T-helper 17 cell (primary cell): ENCODE data around the gene PHF21B. TPM values are rescaled to one million over a fixed set of nuclear protein-coding genes. Genes with fewer than 3 reads are reported as not detected.

Experiments
- ATAC-seq: fragments of 150-1000 bp; cut with Tn5 transposase; 2 replicates; pipeline ENCODE4 v1.10.0; 2021; ENCODE audit warnings: mild to moderate bottlenecking, moderate library complexity
- DNase-seq, 3 donors: peaks; one replicate each; pipeline versions ENCODE4 v3.0.0 to v3.0.0-alpha.2; 2020 to 2021
- H3K9me3 ChIP-seq: one replicate; pipeline ENCODE4 v1.7.0; 2013; ENCODE audit warnings: low read length, mild to moderate bottlenecking; ENCODE audit not compliant: control insufficient read depth, poor library complexity, severe bottlenecking
- H3K27ac Mint-ChIP-seq: one replicate; pipeline ENCODE4 v1.8.0; 2022; ENCODE audit warnings: mild to moderate bottlenecking, moderate library complexity, mixed read lengths
- H3K27me3 Mint-ChIP-seq: one replicate; pipeline ENCODE4 v1.8.0; 2022; ENCODE audit warnings: mixed read lengths
- H3K36me3 Mint-ChIP-seq: one replicate; pipeline ENCODE4 v1.8.0; 2022; ENCODE audit warnings: low read depth, mixed read lengths
- H3K4me1 Mint-ChIP-seq: one replicate; pipeline ENCODE4 v1.8.0; 2022; ENCODE audit warnings: mild to moderate bottlenecking, mixed read lengths
- H3K4me3 Mint-ChIP-seq: one replicate; pipeline ENCODE4 v1.8.0; 2022; ENCODE audit warnings: mild to moderate bottlenecking, moderate library complexity, mixed read lengths
- total RNA-seq, 4 donors: library from RNA in 2 of 4; stranded (reverse) in 2 of 4; gene quantifications; one replicate each; pipeline ENCODE4 v1.2.3 and lab custom pipeline; 2022 to 2026

The PHF21B gene
- total RNA-seq, 2 donors from 2014 or later: not detected

DNA sequence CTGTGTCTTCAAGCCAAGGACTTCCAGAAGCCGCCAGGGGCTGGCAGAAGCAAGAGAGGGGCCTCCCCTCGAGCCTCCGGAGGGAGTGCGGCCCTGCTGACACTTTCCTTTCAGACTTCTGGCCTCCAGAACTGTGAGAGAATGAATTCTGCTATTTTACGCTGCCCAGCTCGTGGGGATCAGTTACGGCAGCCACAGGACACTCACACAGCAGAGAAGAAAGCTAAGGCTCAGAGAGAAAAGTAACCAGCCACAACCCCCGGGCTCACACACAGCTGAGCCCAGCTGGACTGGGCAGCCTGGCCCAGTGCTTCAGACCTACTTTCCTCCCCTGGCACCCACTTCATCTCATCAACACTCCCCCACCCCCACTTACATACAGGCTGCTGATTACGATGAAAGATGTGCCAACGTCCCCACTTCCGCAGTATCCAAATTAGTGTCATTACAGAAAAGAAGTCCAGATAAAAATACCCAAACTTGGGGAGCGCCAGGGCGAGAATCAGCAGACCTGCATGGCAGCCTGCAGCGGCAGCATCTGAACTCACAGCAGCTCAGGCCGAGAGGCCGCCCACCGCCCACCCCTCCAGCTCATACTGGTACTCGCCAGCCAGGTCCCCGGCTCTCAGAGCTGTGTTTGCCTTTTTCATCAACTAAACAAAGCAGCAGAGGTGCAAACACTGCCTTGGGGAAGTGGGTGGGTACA, 15.3 kb downstream of the PHF21B start:
- no peak for ATAC-seq
- Mint-ChIP-seq H3K4me1 (no peaks in the 10 kb centered on the region), H3K27me3 (peaks cover 58% of the 10 kb centered on the region), H3K36me3 (no peaks in the 10 kb centered on the region), H3K4me3 (no peak overlapping the region), H3K27ac (no peak overlapping the region)
- no peak for DNase-seq
- no peaks in the 10 kb centered on the region for H3K9me3 ChIP-seq

DNA sequence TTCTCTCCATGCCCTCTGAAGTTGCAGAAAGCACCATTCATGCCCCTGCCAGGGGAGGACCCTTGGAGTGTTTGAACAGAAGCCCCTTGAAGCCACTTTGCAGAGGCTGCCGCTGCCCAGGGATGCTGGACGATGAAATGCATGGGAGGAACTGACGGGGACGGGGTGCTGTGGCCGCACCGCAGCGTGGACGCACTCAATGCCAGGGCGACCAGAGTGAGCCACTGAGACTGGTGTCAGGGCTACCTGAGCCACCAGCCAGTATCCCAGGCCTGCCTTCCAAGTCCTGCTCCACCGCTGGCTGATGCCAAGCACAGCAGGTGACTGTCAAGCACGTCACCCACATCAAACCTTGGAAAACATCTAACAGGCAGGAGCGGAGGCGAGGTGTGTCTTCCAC, 17.6 kb downstream of the PHF21B start:
- Mint-ChIP-seq H3K4me3 (no peak overlapping the region), H3K27me3 (peaks cover 52% of the 10 kb centered on the region), H3K36me3 (no peaks in the 10 kb centered on the region), H3K4me1 (no peaks in the 10 kb centered on the region), H3K27ac (no peak overlapping the region)
- no peaks in the 10 kb centered on the region for H3K9me3 ChIP-seq
- ATAC-seq: no peak
- DNase-seq: no peak

DNA sequence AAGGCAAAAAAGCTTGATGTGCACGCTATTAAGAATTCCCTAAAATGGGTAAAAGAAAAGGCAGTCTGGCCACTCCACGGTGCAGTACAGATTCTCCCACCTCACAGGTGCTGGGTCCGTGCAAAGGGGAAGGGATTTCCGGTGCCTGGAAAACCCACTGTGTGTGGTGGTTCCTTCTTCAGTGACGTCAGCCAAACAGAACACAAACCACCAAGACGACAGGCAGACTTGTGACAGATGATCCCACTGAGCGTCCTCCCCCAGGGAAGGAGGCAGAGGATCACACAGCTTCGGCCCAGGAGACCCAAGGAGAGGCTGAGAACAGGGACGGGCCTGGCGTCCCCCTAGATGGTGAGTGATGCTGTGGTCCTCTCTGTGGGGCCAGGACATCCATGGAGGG, 18.6 kb downstream of the PHF21B start:
- DNase-seq (no peak), ATAC-seq (no peak)
- no peak overlapping the region for H3K4me3 Mint-ChIP-seq
- H3K36me3 Mint-ChIP-seq: no peaks in the 10 kb centered on the region
- no peaks in the 10 kb centered on the region for H3K4me1 Mint-ChIP-seq
- no peak overlapping the region for H3K27ac Mint-ChIP-seq
- H3K9me3 ChIP-seq: no peaks in the 10 kb centered on the region
- peaks cover 42% of the 10 kb centered on the region for H3K27me3 Mint-ChIP-seq

DNA sequence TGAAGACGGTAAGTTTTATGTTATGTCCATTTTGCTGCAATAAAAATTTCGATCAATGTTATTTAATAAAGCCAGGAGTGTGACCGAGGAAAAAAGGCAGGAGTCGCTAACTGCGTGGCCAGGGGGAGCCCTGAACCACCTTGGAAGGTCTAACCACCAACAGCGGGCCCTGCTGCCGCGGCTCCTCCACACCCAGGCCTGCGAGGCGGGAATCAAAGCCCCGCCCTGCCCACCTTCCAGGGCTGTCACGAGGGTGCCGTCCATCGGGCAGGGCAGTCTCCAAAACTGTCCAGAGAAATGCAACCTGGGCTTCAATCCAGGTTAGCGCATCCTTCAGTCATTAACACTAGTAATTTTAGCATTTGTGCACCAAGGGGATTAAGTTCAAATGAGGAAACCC, 19.0 kb downstream of the PHF21B start:
- H3K27ac Mint-ChIP-seq: no peak overlapping the region
- H3K27me3 Mint-ChIP-seq: peaks cover 41% of the 10 kb centered on the region
- no peaks in the 10 kb centered on the region for H3K4me1 Mint-ChIP-seq
- no peak for ATAC-seq
- no peaks in the 10 kb centered on the region for H3K36me3 Mint-ChIP-seq
- no peak overlapping the region for H3K4me3 Mint-ChIP-seq
- no peaks in the 10 kb centered on the region for H3K9me3 ChIP-seq
- no peak for DNase-seq

DNA sequence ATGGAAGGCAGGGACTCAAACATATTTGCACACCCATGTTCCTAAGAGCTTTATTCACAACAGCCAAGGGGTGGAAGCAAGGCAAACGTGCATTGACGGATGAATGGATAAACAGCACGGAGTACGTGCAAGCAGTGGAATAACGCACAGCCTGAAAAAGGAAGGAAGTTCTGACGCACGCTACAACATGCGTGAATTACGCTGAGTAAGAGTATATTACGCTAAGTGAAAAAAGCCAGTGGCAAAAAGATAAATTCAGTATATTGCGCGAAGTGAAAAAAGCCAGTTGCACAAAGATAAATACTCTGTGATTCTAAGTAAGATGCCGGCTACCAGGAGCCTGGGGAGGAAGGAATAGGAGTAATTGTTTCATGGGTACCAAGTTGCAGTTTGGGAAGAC, 19.5 kb downstream of the PHF21B start:
- no peaks in the 10 kb centered on the region for H3K36me3 Mint-ChIP-seq
- H3K9me3 ChIP-seq: no peaks in the 10 kb centered on the region
- no peaks in the 10 kb centered on the region for H3K4me1 Mint-ChIP-seq
- no peak overlapping the region for H3K4me3 Mint-ChIP-seq
- ATAC-seq: no peak
- H3K27ac Mint-ChIP-seq: no peak overlapping the region
- peaks cover 41% of the 10 kb centered on the region for H3K27me3 Mint-ChIP-seq
- DNase-seq: no peak

DNA sequence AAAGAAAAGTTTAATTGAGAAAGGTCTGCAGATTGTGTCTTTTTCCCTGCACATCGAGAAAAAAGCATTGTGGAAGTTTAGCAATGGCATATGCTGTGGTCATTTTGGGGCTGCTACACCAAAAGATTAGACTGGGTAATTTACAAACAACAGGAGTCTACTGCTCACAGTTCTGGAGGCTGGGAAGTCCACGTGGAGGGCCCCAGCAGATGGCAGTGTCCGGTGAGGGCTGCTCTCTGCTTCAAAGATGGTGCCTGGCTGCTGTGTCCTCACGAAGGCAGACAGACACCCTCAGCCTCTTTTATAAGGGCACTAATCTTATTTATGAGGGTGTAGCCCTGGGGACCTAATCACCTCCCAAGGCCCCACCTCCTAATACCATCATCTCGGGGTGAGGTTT, 21.1 kb downstream of the PHF21B start:
- peaks cover 3% of the 10 kb centered on the region for H3K9me3 ChIP-seq
- H3K36me3 Mint-ChIP-seq: no peaks in the 10 kb centered on the region
- DNase-seq (no peak), ATAC-seq (no peak)
- peaks cover 32% of the 10 kb centered on the region for H3K27me3 Mint-ChIP-seq
- H3K4me3 Mint-ChIP-seq: no peak overlapping the region
- no peak overlapping the region for H3K27ac Mint-ChIP-seq
- no peaks in the 10 kb centered on the region for H3K4me1 Mint-ChIP-seq

DNA sequence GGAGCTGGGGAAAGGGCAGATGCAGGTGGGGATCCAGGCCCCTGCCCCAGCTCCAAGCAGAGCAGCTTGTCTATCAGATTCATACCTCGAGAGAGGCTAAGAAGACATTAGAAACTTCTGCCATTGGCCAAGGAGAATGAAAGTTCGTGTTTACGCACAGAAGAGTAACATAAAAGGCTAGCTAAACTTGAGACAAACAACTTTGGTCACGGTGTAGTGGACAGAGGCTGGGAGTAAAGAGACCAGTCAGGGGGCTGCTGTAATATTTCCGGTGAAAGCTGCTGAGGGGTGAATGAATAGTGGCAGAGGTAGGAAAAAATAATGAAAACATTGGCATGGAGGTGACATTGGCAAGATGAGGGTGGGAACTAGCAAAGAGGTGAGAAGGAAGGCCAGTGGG, 22.9 kb downstream of the PHF21B start:
- DNase-seq: no peak
- ATAC-seq: no peak
- H3K9me3 ChIP-seq: peaks cover 3% of the 10 kb centered on the region
- peaks cover 25% of the 10 kb centered on the region for H3K27me3 Mint-ChIP-seq
- H3K27ac Mint-ChIP-seq: no peak overlapping the region
- H3K36me3 Mint-ChIP-seq: no peaks in the 10 kb centered on the region
- H3K4me1 Mint-ChIP-seq: no peaks in the 10 kb centered on the region
- no peak overlapping the region for H3K4me3 Mint-ChIP-seq

DNA sequence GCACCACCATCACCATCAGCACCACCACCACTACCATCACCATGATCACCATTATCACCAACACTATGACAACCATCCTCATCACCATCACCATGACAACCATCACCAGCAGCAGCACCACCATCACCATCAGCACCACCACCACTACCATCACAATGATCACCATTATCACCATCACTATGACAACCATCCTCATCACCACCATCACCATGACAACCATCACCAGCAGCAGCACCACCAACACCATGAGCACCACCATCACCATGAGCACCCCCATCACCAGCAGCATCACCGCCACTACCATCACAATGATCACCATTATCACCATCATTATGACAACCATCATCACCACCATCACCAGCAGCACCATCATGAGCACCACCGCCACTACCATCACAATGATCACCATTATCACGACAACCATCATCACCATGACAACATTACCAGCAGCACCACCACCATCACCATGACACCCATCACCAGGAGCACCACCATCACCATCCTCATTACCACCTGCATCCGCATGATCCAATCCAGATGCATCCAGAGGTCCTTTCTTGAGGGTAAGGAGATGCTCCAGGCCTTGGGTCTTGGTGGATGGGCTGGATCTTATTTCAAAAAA, 23.8 kb downstream of the PHF21B start:
- Mint-ChIP-seq H3K27ac (no peak overlapping the region), H3K4me3 (no peak overlapping the region), H3K36me3 (no peaks in the 10 kb centered on the region), H3K4me1 (no peaks in the 10 kb centered on the region), H3K27me3 (peaks cover 25% of the 10 kb centered on the region)
- no peak for DNase-seq
- ATAC-seq: no peak
- peaks cover 3% of the 10 kb centered on the region for H3K9me3 ChIP-seq

DNA sequence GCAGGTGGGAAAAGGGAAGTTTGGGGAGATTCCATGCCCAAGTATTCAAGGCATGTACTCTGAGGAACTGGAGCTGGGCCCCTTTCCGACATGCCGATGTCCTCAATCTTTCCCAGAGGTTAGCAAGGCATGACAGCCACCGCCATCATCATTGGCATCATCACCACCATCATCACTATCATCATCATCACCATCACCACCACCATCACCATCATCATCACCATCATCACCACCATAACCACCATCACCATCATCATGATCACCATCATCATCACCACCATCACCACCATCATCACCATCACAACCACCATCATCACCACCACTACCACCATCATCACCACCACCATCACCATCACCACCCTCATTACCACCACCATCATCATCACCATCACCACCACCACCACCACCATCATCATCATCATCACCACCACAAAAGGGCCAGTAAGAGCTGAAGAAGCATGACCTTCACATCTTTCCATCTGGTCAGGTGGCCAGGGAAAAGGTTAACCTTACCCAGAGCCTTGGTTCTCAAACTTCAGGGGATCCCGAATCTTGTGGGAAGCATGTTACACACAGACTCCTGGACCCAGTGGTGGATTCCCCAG, 25.8 kb downstream of the PHF21B start:
- no peak overlapping the region for H3K4me3 Mint-ChIP-seq
- no peak overlapping the region for H3K27ac Mint-ChIP-seq
- no peaks in the 10 kb centered on the region for H3K4me1 Mint-ChIP-seq
- ATAC-seq: no peak
- H3K9me3 ChIP-seq: peaks cover 3% of the 10 kb centered on the region
- DNase-seq: no peak
- no peaks in the 10 kb centered on the region for H3K36me3 Mint-ChIP-seq
- peaks cover 31% of the 10 kb centered on the region for H3K27me3 Mint-ChIP-seq

DNA sequence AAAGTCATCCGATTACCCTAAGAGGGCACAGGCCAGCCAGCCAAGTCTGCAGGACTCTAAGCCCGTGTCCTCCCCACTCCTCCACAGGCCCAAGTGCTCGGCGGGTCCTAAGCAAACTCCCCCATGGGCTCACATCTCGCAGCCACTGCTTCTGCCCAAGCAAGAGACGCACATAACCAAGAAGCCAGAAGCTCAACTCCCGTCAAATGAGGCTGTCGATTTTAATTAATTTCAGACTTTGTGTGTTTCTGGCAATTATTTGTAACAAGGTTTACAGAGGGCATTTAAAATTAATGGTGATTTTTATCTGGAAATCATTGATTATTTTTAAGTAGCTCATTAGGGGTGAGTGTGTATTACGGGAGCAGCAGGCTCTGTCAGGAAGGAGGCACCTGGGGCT, 27.4 kb downstream of the PHF21B start:
- no peak overlapping the region for H3K27ac Mint-ChIP-seq
- H3K4me3 Mint-ChIP-seq: no peak overlapping the region
- H3K4me1 Mint-ChIP-seq: no peaks in the 10 kb centered on the region
- DNase-seq (no peak), ATAC-seq (no peak)
- H3K36me3 Mint-ChIP-seq: no peaks in the 10 kb centered on the region
- H3K9me3 ChIP-seq: peaks cover 3% of the 10 kb centered on the region
- peaks cover 21% of the 10 kb centered on the region for H3K27me3 Mint-ChIP-seq

DNA sequence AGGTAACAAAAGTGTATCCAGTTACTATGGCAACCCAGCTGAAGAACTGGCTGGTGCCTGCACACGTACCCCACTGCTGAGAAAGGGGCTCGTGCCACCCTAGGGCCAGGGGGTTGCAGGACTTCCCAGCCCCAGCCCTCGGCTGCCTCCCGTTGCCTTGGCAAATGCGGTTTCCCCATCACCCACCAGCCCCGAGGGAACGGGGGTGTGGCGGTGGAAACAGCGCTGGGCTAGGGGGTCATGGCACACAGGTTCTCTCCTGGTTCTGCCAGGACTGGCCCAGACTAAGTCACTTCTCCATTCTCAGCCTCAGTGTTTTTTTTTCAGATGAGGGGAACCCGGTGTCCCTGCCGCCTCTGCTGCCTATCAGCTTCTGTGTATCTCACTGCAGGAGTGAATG, 27.9 kb downstream of the PHF21B start:
- no peak overlapping the region for H3K27ac Mint-ChIP-seq
- H3K4me1 Mint-ChIP-seq: no peaks in the 10 kb centered on the region
- ATAC-seq (no peak), DNase-seq (no peak)
- no peak overlapping the region for H3K4me3 Mint-ChIP-seq
- H3K36me3 Mint-ChIP-seq: no peaks in the 10 kb centered on the region
- H3K9me3 ChIP-seq: peaks cover 3% of the 10 kb centered on the region
- peaks cover 21% of the 10 kb centered on the region for H3K27me3 Mint-ChIP-seq

DNA sequence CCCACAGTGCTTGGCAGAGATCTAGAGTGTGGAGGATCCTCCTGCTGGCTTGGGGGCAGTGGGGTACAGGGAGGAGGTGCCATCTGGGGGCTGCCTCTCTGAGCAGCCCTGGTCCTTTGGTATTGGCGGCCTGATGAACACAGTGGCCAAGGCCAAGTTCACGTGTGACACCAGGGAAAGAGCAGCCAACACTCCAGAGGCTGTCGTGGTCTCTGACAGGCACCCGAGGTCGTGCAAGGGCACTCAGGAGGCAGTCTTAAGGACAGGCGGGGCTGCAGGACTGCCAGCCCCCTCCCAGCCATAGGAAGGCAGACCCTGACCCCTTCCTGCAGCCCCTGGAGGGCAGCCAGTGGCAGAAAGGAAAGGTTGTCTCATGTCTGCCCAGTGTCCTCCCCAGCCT, 30.7 kb downstream of the PHF21B start:
- H3K4me3 Mint-ChIP-seq: no peak overlapping the region
- DNase-seq (no peak), ATAC-seq (no peak)
- H3K36me3 Mint-ChIP-seq: no peaks in the 10 kb centered on the region
- H3K9me3 ChIP-seq: no peaks in the 10 kb centered on the region
- H3K27me3 Mint-ChIP-seq: peaks cover 21% of the 10 kb centered on the region
- no peaks in the 10 kb centered on the region for H3K4me1 Mint-ChIP-seq
- no peak overlapping the region for H3K27ac Mint-ChIP-seq

DNA sequence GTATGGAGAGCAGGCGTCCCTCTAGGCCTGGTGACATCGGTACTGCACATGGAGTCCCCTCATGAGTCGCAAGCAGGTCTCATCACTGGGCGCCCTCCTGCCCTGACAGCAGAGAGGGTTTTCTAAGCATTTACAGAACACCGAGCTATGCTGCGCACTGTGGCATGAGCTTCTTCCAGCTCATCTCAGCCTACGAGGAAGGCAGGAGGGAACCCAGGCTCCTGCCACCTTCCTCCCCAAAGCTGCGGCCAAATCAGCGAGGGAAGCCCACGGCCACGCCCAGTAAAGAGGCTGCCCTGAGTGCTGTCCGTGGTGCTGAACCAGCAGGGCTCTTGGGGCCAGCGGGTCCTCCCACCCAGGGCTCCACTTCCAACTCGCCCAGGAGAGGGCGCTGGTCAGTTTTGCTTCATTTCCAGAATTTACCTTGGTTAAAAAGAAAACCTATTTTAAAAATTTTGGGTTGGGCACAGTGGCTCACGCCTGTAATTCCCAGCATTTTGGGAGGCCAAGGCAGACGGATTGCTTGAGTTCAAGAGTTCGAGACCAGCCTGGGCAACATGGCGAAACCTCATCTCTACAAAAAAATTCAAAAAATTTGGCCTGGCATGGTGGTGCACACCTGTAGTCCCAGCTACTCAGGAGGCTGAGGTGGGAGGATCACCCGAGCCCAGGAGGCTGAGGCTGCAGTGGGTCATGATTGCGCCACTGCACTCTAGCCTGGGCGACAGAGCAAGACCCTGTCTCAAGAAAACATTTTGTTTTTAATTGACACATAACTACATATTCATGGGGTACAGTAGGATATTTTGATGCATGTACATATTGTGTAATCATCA, 34.2 kb downstream of the PHF21B start:
- Mint-ChIP-seq H3K27ac (no peak overlapping the region), H3K27me3 (peaks cover 40% of the 10 kb centered on the region), H3K4me1 (no peaks in the 10 kb centered on the region), H3K36me3 (no peaks in the 10 kb centered on the region), H3K4me3 (no peak overlapping the region)
- no peaks in the 10 kb centered on the region for H3K9me3 ChIP-seq
- DNase-seq (peak in 2 of 3 donors; percentile 17 to 25), ATAC-seq (peak; percentile 48)
